ENCODE data around the gene GALNT18.

The GALNT18 gene

GRCh38 chr11:11302565-11302964 is 319.2 kb downstream of the GALNT18 start:
- TF ChIP-seq CTCF (IDR thresholded peaks at IDR 0.05; ENCODE audit: low read depth, low read length), result no peak
- DNase-seq (ENCODE audit: extremely low read depth, low read depth), result no peak

GRCh38 chr11:11301212-11301611 is 320.6 kb downstream of the GALNT18 start:
- TF ChIP-seq CTCF (IDR thresholded peaks at IDR 0.05; ENCODE audit: low read depth, low read length), result no peak
- DNase-seq (ENCODE audit: extremely low read depth, low read depth), result no peak

GRCh38 chr11:11297578-11297977 is 324.2 kb downstream of the GALNT18 start:
- DNase-seq (ENCODE audit: extremely low read depth, low read depth), result no peak
- TF ChIP-seq CTCF (IDR thresholded peaks at IDR 0.05; ENCODE audit: low read depth, low read length), result no peak

GRCh38 chr11:11296434-11296833 is 325.4 kb downstream of the GALNT18 start:
- DNase-seq (ENCODE audit: extremely low read depth, low read depth), result no peak
- no peak for TF ChIP-seq CTCF (IDR thresholded peaks at IDR 0.05; ENCODE audit: low read depth, low read length)

GRCh38 chr11:11294551-11294855 is 327.3 kb downstream of the GALNT18 start:
- DNase-seq (ENCODE audit: extremely low read depth, low read depth), result no peak
- no peak for TF ChIP-seq CTCF (IDR thresholded peaks at IDR 0.05; ENCODE audit: low read depth, low read length)

GRCh38 chr11:11293798-11294550 is 327.8 kb downstream of the GALNT18 start:
- TF ChIP-seq CTCF (IDR thresholded peaks at IDR 0.05; ENCODE audit: low read depth, low read length), result no peak
- no peak for DNase-seq (ENCODE audit: extremely low read depth, low read depth)

GRCh38 chr11:11292839-11293238 is 329.0 kb downstream of the GALNT18 start:
- TF ChIP-seq CTCF (IDR thresholded peaks at IDR 0.05; ENCODE audit: low read depth, low read length), result no peak
- DNase-seq (ENCODE audit: extremely low read depth, low read depth), result no peak

All from AG09319 (cell line).